HG03378 (cell line): ENCODE measurements around the gene RAE1.
"Not testable (repeated sequence)": the region's sequence is repeated elsewhere in the genome, so short reads cannot be mapped to it uniquely, and the experiment has no call there.

Source experiments
- ATAC-seq: cut with Tn5 transposase; IDR thresholded peaks from one replicate; pipeline ENCODE4 v1.9.1; 2021; ENCODE audit warnings: mild to moderate bottlenecking, moderate library complexity; ENCODE audit not compliant: unreplicated experiment

Gene RAE1

DNA sequence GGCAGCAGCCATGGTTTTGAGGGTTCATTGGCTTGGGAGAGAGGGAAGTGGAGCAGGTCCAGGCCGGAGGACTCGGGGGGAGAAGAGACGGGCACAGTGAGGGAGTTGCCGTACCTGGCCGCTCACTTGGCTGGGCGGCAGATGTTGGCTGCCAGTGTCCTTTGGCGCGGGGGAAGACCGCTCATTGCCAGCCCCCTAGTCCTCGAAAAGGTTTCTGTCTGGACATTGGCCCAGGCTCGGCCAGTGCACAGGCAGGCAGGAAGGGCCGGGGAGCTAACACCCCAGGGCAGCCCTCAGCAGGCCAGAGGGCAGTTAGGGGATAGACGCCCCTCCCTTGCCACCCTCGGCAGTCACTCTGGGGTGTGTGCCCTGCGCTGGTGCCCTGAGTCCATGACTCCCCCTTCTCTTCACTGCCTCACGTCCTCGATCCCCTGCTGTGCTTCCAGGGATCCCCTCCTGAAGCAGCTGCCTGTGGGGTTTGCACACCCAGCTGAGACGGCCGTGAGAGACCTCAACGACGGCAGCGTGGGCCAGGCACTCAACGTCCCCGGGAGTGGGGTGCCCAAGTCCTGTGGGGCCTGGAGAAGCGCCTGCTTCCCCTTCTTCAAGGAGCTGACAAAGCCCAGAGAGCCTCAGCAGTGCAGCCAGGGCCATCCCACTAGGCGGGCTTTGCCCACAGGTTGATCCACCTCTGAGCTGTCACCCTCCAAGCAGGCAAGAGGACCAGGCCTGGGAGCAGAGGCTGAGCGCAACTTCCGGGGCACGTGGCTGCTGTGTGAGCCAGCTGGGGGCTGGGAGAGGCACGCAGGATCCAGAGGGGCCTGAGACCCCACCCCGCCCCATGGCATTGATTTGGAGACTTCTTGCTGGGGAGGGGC lies 60.6 kb downstream of the RAE1 start:
- no peak for ATAC-seq

DNA sequence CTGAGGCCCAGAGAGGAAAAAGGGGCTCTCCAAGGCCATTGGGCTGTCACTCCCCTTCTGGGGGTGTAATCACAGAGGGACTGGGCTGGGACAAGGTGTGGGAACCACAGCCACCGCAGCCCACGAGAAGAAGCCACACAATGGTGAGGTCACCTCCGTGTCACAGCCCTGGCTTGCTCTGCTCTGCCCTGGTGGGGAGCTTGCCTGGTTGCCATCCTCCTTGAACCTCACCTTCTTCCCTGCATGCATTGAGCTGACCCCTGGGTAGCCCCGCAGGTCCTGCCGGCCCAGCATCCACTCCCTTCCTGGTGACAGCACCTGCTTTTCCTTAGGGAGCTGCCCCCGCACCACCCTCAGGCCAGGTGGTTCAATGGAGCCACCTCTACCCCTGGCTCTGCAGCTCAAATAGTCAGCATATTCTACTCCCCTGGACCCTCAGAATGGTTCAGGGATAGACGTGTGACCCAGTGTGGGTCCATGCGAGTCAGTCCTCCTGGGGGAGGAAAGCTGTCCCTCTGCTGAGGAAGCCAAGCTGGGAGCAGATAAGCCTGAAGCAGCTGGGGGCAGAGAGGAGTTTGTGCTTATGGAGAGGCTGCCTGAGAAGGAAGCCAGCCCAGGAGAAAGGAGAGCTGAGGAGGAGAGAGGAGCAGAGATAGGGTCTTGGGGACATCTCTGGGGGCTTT lies 61.4 kb downstream of the RAE1 start:
- ATAC-seq = no peak

DNA sequence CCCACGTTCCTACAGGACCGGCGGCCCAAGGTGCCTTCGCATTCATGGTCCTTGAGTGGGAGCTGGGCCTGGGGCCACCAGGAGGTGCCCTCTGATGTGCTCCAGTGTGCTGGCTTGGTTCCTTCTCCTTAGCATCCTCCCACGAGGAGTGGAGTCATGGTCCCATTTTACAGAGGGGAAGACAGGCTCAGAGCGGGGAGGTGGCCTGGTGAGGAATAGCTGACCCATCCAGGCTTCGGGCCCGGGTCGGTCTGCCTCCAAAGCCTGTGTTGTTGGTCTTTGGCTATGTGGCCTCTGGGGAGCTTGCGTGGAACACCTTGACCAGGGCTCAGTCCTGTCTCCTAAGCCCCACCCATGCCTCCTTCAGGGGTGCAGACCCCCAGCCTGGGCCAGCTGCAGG lies 62.9 kb downstream of the RAE1 start:
- no peak for ATAC-seq

DNA sequence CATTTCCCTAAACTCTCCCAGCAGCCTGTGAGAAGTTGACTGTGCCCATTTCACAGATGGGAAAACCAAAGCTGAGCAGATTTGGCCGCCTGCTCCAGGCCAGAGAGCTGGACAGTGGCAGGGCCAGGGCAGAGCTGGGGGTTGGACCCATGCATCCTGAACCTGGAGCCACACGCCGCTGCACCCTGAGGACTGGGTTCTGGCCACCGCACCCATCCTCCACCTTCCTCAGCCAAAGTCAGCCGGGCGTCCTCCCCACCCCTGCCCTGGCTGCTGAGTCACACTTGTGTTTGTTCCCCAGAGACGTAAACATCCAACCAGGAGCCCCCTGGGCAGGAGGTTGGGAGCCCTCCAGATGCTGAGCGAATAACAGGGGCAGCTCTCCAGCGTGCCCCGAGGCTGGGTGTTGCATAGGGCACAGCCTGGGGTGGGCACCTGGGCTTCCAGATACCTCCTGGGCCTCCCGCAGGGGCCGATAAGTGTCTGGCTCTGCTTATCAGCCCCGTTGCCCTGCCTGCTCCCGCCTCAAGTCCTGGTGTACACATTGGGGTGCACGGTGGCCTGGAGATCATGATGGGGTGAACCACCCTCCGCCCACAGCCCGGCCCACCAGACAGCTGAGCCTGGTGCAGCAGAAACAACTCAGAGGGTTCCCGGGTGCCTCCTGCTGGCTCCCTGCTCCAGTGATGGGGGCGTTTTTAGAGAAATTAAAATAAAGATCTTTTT lies 64.0 kb downstream of the RAE1 start:
- ATAC-seq = no peak

DNA sequence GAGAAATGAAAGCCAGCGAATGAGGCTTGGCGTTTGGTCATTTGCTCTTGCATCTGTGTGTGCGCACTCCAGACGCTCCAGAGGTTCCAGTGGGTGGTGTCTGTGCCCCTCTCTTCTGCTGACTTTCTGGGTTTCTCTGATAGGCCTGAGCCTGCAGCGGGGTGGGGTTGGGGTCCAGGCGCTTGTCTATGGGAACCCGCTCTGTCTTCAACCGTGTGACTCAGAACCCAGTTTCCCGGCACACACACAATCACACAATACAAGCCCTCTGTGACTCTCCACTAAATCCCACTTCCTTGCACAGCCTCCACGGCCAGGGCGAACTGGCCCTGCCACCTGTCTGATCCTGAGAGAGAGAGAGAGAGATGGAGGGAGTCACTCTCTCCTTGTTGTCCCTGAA lies 64.7 kb downstream of the RAE1 start:
- ATAC-seq = no peak

DNA sequence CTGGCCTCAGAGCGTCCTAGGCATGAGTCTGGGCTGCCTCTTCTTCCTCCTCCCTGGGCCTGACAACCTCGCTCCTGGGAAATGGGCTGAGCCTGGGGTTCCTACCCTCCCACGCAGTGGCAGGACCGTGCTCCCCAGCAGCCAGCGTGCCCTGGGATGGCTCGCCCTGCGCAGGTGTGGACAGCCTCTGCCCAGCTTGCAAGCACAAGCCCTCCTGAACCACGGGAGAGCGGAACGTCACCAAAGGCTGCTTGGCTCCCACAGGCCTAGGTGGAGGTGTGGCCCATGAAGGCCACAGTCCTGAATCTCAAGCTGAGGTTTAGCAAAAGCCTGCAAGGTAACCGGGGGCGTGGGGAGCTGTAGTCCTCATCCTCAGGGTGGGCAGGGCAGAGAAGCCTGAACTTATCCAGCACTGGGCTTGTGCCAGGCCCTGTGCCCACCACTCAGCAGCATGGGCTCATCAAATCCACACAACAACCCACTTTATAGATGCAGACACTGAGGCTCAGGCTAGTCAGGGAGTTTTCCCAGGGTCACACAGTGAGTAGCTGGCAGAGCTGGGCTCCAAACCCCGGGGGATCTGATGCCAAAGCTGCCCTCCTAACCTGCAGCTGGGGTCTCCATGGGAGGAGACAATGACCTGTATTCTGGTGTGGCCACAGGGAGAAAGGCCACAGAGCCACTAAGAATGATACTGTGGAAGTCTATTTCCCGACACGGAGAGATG lies 65.4 kb downstream of the RAE1 start:
- ATAC-seq = no peak

DNA sequence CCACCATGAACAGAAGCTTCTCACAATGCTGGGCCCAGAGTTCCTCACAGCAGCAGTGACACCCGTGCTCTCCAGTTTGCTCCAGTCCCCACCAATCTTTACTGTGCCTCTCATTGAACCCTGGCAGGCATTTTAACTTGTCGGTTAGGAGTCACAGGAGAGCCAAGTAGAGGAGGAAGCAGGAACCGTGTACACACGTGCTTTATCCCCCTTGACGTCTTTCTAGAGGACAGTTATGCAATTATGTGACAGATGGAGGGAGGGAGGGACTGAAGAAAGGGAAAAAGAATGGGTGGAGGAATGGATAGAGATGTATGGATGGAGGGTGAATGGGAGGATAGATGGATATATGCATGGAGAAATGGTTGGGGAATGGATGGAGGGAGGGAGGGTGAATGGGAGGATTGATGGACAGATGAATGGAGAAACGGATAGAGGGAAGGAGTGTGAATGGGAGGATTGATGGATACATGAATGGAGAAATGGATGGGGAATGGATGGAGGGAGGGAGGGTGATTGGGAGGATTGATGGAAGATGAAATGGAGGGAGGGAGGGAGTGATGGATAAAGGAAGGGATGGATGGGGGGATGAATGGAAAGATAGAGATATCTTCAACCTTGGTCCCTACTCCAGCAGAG lies 66.1 kb downstream of the RAE1 start:
- no peak for ATAC-seq

DNA sequence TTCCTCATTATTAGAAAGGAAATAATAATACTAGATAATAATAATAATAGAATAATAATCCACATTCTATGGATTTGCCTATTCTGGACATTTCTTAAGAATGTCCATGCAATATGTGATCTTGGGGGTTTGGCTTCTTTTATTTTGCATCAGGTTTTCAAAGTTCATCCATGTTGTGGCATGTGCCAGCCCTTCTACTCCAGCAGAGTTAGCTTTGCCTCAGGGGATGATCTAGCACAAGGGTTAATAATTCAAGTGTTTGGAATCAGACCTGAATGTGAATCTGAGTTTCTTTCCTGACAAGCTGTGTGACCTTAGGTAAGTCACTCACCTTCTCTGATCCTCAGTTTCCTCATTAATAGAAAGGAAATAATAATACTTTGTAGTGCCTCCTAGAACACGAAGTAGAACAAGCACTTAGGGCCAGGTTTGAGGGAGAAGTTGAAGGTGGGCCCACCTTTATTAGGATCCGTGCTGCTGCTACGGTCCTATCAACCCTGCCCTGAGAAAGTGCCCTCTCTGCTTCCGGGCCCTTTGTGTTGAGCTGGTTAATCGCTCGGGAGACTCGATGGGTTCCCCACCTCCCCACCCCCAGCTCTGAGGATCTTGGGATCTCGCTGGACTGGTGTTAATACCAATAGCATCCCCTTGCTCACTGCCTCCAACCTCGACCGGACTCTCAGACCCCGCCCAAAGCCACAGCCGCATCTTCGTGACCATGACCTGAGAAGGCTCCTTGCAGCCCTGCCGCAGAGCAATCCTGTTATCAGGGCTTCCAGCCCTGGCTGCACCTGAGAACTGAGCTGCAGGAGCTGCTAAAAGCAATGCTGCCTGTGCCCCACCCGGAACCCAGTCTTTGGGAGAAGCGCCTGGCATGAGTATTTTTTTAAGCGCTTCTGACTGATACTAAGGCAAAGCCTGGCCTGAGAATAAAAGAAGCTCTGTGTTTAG lies 67.0 kb downstream of the RAE1 start:
- ATAC-seq = no peak

DNA sequence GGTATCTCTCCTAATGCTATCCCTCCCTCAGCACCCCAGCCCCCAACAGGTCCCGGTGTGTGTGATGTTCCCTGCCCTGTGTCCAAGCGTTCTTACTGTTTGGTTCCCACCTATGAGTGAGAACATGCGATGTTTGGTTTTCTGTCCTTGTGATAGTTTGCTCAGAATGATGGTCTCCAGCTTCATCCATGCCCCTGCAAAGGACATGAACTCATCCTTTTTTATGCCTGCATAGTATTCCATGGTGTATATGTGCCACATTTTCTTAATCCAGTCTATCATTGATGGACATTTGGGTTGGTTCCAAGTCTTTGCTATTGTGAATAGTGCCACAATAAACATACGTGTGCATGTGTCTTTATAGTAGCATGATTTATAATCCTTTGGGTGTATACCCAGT lies 68.4 kb downstream of the RAE1 start:
- ATAC-seq = not testable (repeated sequence)

DNA sequence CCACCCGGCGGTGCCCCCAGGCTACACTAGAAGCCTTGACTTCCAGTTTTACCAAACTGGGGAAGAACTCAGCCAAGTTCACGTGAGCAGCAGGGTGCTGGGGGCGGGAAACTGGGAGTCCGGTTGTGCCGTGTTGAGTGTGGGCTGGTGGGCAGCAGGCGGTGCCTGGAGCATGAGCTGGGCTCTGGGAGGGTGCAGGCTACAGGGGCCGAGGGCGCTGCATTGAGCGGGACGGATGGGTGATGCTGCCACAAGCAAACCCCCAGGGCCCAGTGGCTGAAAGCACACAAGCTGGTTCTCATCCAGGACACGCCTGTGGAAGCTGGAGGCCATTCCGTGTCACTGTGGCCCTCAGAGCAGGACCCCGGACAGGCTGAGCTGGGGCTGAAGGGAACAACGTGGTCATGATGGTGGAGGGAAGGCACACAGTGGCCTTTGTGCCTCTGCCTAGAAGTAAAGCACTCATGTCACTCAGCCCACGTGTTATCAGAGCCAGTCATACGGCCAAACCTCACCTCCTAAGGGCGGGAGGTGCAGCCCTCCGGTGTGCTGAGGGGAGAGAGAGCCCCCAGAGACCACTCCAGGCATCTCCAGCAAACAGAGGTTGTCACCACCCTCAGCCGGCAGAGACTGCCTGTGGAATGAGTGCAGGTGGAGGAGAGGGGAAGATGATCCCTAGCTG lies 69.7 kb downstream of the RAE1 start:
- no peak for ATAC-seq

DNA sequence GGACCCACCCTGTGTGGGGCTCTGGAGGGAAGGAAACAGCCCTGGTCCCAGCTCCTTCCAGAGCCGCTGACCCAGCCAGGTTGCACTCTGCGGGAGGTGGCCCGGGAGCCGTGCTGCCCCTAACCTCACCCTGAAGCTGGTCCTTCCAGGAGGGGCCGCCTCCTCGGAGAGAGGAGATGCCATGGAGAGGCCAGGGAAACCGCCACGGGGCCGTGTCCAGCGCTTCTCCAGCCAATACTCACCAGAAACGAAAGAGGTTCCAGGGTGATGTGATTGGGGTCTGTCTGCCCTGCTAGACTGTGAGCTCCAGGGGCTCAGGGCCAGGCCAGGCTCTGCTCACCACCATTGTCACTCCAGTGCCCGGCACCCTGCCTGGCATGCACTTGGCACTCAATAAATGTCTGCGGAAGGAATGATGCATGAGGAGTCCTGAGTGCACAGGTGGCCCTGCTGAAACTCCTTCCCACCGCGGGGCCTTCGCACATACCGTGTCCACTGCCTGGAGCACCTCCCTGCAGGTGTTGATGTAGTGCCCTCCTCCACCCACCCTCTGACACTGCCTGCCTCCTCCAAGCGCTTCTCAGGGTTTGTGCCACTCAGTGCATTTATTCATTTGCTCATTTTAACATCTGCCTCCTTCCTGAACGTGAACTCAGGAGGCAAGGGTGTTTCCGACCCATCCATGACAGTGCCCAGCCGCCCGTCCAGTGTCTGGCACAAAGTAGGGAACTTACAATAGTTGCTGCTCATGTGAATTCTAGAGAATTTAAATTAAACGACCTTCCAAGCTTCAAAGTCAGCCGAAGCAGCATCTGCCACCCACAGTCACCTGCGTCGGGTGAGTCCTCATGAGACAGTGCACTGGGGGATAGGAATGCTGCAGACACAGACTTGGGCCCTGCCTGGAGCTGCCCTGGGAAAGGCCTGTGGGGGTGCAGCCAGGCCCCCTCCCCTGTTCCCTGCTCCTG lies 70.5 kb downstream of the RAE1 start:
- ATAC-seq = no peak

DNA sequence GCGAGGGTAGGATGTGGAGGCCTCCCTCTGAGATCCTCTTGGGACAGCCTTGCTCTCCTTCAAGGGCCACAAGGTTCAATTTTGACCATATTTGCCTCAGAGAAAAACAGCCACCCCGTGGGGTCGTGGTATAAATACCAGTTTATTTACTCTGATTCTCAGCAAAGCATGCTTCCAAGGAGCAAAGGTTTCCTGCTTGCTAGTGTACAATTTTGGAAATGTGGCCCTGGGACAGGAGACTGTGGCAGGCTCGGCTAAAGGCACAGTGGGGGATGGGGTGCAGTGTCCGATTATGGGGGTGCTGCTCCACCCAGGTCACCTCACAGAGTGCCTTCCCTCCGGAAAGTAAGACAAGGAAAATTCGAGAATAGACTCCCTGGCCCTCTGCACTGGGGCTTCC lies 71.2 kb downstream of the RAE1 start:
- no peak for ATAC-seq

DNA sequence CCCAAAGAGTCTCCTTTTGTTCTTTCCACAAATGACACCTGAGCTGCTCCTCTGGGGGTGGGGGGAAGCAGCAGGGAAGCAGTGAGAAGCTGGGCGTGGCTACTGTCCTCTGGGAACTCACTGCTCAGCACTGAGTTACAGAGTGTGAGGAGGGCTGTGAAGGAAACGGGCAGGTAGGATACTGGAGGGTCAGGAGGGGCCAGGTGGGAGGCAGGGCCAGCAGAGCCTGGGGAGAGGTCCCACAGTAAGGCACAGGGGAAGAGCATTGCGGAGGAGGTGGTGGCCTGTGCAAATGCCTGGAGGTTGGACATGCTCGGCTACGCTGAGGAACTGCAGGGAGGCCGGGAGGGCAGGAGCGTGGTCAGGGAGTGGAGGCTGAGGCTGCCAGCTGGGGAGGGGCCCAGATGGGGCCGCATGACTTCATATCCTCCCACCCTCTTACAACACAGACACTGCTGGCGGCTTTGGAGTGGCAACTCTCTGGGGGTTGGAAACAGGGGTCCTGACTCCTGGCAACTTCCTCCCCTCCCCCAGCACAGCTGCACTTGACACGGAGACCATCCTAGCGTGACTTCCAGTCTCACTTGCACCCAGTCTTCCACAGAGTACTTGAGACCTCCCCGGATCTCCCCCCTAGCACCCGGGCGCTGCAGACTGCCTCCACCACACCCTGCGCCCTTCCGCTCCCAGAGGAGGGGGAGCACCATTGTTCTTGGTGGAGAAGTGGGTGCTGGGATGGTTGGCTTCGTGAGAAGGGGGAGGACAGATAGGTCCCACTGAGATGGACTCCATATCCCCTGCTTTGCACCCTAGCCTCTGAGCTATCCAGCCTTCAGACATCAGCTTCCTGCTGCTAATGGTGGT lies 74.3 kb downstream of the RAE1 start:
- no peak for ATAC-seq

DNA sequence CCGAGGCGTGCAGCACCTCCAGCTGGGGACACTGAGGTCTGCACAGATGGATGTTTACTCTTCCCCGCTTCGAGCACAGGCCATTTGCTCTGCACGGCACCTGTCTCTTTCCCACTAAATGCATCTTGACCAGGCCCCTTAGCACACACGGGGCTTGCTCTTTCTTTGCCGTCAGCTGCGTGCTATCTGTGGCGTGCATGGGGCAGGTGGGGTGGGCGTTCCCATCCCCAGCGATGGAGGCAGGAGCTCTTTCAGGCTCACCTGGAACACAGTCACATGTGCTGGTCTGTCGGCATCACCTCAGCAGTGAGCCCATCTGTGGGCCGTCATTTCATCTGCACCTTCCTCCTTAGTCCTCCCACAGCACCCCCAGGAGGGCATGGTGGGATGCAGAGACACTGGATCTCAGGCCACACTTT lies 75.2 kb downstream of the RAE1 start:
- no peak for ATAC-seq

DNA sequence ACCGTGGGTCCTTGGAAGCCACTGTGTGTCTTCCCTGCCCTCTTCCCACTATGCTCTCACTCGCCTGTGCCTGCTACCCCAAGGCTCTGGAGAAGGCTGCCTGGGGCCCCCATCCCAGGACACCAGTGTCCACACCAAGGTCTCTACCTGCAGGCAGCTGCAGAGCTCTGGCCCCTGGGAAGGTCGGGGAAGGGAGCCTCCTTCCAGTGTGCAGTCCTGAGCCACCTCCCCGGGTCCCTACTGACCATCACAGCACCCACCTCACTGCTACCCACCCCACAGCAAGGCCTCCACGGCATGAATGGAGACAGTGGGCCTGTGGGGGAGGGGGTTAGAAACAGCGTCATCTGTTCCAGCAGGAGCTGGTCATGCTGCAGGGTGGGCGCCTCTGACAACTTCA lies 75.8 kb downstream of the RAE1 start:
- no peak for ATAC-seq

DNA sequence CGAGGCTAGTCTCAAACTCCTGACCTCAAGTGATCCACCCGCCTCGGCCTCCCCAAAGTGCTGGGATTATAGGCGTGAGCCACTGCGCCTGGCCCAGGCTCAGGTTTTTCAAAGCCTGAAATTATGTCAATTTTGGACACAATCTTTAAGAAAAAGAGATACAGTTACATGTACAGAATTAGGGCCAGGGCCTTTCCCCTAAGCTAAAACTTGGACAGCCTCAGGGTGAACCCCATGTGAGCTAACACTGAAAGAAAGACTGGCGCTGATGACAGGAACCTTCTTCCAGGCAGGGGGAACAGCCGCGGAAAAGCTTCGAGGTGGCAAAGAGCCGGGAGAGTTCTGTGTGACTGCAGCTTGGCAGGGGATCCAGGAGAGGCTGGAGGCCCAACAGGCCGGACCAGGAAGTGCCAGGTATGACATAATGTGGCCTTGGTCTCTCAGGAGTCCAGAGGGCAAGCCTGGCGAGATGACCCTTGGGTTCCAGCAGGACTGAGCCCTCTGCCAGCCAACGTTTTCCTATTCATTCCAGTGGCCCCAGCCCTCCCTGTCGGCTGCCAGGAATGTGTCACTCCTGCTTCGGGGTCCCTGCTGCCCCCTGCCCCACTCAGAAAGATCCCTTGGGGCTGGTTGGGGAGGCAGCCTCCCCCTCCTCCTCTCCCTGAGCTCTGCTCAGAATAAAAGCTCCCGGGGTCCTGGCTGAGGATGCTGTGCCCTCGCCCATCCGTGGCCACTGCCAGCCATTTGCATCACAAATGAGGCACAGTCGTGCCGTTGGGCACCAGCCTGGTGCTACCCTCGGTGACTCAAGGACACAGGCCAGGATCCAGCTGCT lies 77.5 kb downstream of the RAE1 start:
- ATAC-seq = no peak
